ENCODE results near the gene CRYBG3.

The CRYBG3 gene

GRCh38 chr3:97838393-97838792 lies 16.6 kb downstream of the CRYBG3 start:
- no peak for DNase-seq (ENCODE audit: low spot score)

GRCh38 chr3:97839944-97840343 lies 18.1 kb downstream of the CRYBG3 start:
- no peak for DNase-seq (ENCODE audit: low spot score)

DNA sequence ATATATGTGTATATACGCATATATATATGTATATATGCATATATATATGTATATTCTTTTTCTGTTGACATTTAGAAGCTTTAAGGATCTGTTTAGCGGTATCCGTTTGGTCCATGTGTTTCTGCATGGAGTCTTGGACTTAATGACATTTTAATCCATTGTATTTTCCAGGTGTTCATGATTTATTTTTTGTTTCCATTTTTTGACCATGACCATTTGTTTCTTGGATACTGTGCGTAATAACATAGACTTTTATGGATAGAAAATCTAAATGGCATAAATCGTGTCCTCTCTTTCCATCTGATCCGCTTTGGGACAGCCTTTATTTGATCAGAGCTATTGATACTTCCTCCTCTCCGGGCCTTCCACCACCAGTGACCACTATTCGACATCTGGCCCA lies 19.5 kb downstream of the CRYBG3 start:
- DNase-seq (ENCODE audit: low spot score): no peak

DNA sequence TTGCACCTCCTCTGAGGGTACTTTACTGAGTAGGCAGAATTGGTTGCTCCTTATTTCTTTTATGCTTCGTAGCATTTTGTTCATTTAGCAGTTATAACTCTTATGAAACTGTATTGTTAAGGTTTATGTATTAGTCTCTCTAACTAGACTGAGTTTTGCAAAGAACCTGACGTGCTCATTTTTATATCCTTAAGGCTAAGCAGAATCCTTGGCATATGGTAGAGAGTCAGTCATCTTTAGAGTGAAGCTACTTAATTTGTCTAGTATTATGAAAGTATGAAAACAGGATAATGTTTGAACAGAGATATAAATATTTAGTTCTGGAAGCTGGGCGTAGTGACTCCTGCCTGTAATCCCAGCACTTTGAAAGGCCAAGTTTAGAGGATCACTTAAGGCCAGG lies 20.1 kb downstream of the CRYBG3 start:
- no peak for DNase-seq (ENCODE audit: low spot score)

DNA sequence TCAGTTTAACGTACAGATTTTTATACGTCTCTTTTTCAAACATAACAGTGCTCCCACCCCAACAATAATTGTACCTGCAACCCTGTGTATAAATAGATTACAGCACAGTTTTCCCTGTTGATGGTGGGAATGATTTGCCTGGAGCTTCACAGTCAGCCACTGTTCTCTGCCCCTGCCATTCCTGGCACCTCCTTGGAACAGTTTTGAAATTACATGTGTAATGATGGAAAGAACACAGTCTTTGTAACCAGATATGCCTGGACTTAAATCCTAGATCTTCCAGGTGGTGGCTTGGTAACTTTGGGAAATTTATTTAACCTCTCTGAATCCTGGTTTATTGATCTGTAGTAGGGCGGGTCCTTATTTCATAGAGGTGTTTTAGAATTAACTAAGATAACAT lies 27.0 kb downstream of the CRYBG3 start:
- no peak for DNase-seq (ENCODE audit: low spot score)

GRCh38 chr3:97857401-97857800 lies 35.6 kb downstream of the CRYBG3 start:
- DNase-seq (ENCODE audit: low spot score): no peak

DNA sequence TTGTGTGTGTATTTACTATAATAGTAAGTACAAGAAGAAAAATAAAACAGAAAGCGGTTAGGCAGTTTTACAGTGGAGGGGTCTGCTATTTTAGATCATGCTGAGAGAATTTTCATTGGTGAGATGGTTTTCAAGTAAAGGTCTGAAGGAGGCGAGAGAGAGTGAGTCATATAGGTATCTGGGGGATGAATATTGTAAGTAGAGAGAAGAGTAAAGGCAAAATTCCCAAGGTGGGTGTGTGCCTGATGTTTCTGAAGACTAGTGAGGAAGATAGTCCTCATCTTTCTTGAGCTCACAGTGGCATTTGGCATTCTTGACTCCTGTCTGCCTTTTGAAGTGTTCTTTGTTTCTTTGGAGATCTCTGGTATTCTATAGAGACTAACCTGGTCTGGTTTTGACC lies 38.6 kb downstream of the CRYBG3 start:
- DNase-seq (ENCODE audit: low spot score): no peak

DNA sequence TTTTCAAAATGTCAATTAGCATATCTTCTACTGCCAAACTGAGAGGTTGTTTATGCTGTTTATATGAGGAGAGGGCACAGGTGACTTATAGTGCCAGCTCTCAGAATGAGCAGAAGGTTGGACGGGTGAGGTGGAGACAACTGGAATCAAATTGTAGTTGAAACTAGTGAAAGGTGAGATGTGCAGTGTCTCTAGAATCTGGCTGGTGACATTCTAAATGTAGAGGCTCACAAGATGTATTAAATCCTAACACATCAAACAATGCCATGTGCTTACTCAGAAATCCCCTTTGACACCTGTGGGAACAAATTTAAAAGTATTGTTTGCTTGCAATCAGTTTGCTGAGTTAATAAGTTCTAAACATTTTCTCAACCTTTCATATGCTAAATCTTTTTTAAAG lies 40.8 kb downstream of the CRYBG3 start:
- DNase-seq (ENCODE audit: low spot score): no peak

- no peak for DNase-seq (ENCODE audit: low spot score)
These were observed 41.2 kb downstream of the CRYBG3 start for GRCh38 chr3:97863031-97863430.

DNA sequence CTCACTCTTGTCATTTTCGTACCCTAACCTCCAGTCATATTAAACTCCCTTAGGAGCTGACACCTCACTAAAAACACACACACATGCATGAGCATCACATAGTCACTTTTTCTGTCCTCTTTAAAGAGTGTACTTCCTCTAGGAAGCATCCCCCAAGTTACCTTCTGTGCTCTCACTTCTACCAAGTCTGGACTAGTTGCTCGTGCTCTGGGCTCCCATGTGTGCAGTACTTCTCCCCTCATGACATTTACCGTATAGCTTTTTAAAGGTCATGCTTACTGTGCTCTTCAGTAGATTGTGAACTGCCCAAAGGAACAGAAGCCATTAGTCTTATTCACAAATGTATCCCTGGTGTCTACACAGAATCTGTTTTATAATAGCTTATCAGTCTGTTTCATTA lies 42.0 kb downstream of the CRYBG3 start:
- no peak for DNase-seq (ENCODE audit: low spot score)

- DNase-seq (ENCODE audit: low spot score): no peak
These were observed 49.4 kb downstream of the CRYBG3 start for GRCh38 chr3:97871186-97871585.

DNA sequence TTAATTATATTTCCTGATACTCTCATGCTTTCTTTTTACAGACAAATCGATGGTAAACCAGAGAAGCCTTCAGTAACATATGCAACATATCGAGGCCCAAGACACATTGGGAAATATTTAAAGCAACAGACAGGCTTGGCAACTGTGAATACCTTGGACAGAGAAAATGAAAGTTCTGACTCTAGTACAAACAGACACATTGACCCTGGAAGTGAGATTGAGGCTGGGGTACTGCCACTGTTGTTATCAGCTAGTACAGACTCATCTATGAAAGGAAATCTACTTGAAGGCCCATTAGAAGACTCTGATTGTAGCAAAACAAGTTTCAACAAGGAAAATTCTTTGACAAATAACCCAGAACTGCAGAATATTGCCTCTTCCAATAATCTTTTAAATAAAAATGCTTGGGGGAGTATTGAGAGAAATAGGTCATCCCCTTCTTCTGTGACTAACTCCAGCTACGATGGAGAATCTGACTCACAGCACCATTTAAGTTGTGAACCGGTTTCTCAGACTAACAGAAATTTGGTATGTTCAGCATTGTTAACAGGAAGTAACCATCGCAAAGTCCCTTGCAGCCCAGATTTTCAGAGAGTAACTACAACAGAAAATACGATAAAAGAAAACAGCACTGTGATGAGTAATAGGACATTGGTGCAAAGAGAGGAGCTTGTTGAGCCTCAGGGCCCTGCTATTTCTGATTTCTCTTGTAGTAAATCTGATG lies 50.2 kb downstream of the CRYBG3 start:
- DNase-seq (ENCODE audit: low spot score): no peak

DNA sequence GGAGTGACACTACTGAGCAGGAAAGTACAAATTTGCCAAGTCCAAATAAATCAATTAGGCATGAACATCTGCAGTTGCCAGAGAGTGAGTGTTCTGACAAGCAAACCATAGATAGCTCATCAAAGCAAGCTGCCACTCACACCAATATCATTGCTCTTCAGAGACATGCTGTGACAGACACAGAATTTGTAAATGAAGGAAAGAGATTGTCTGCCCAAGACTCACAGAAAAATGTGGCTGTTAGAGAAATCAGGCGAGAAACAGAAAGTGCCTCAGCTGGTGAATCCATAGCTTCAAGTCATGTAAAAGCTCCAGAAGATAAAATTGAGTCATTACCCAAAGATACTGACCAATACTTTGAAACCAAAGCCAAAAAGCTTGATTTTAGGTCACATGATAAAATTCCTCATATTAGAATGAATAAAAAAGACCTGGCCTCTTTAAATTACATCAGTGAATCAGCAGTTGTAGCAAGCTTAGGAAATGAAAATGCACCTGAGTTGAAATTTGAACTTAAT lies 50.8 kb downstream of the CRYBG3 start:
- DNase-seq (ENCODE audit: low spot score): no peak

- DNase-seq (ENCODE audit: low spot score): no peak
These were observed 58.5 kb downstream of the CRYBG3 start for GRCh38 chr3:97880267-97880666.

GRCh38 chr3:97882975-97883598 lies 61.3 kb downstream of the CRYBG3 start:
- no peak for DNase-seq (ENCODE audit: low spot score)

GRCh38 chr3:97883736-97884135 lies 61.9 kb downstream of the CRYBG3 start:
- DNase-seq (ENCODE audit: low spot score): no peak

DNA sequence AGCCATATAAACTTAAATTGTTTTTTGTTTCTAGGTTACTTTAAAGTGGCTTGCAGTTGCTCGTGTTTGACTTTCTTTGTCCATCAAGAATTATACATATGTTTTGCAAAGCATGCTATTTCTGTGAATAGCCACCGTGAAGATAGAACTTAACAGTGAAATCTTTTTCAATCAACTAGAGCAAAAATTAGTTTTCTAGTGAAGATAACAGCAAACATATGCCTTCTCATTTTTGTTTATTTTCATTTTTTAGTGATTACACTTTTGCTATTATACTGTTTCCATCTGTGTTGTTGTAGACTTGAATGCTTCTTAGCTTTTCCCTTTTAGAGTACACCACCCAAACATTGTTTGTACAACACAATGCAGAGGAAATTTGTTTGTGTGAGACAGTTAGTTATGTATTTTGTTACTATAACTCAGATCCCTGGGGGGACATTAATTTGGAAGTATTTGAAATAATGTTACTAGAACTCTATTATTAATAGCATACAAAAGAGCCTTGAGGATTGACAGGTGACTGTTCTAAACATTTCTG lies 62.8 kb downstream of the CRYBG3 start:
- no peak for DNase-seq (ENCODE audit: low spot score)

GRCh38 chr3:97885931-97886824 lies 64.4 kb downstream of the CRYBG3 start:
- no peak for DNase-seq (ENCODE audit: low spot score)

- DNase-seq (ENCODE audit: low spot score): no peak
These were observed 68.0 kb downstream of the CRYBG3 start for GRCh38 chr3:97889814-97890213.

DNA sequence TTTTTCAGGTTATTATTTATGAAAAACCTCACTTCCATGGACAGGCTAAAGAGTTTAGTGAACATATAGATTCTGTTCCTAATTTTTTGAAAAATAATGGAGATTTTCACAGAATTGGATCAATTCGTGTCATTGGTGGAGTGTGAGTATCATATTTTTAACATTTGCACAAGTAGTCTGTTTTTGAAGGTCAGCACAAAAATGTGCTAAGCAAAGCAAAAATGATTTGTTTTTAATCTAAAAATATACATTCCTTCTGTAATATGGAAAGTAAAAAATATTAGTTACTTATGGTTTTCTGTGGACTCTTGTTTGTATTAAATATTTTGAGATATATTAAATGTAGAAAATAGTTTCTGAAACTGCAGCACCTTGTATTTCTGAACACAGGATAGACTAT lies 71.0 kb downstream of the CRYBG3 start:
- DNase-seq (ENCODE audit: low spot score): no peak

- no peak for DNase-seq (ENCODE audit: low spot score)
These were observed 73.4 kb downstream of the CRYBG3 start for GRCh38 chr3:97895216-97895615.

DNA sequence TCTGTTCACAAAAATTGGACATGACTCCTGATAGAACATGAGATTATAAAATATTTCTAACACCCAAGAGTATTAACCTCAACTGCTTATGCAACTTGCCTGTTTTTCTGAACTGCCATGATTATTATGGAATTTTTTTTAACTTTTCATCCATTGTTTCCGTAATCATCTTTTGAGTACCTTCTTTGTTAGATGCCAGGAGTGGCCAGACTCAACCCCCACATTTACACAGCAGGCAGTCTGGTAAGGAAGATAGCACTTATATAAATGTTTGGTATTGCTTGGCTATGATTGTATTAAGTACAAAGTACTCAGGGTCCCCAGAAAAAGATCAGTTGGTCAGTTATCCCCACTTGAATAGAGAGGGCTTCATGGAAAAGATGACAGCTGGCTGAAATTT lies 74.3 kb downstream of the CRYBG3 start:
- DNase-seq (ENCODE audit: low spot score): no peak

DNA sequence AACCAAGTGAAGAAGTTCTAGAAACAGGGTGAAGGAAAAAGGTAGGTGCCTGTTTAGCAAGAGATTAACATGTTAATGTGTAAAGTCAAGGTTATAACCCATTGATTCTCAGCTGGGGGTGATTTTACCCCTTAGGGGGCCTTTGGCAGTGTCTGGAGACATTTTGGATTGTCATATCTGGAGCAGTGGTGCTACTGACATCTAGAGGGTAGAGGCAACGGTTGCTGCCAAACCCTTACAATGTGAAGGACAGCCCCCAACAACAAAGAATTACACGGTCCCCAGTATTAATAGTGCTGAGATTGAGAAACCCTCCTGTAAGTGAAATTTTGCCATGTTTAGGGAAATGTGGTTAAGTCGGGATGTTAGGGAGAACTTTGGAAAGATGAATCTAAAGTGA lies 74.7 kb downstream of the CRYBG3 start:
- DNase-seq (ENCODE audit: low spot score): no peak
